ENCODE data around the gene RPLP2.

Gene RPLP2

GRCh38 chr11:794013-794765, 15.6 kb upstream of the RPLP2 start:
- H3K4me3 ChIP-seq (ENCODE audit: low read depth, low read length): no peak overlapping the region
- TF ChIP-seq, protein P1, sequence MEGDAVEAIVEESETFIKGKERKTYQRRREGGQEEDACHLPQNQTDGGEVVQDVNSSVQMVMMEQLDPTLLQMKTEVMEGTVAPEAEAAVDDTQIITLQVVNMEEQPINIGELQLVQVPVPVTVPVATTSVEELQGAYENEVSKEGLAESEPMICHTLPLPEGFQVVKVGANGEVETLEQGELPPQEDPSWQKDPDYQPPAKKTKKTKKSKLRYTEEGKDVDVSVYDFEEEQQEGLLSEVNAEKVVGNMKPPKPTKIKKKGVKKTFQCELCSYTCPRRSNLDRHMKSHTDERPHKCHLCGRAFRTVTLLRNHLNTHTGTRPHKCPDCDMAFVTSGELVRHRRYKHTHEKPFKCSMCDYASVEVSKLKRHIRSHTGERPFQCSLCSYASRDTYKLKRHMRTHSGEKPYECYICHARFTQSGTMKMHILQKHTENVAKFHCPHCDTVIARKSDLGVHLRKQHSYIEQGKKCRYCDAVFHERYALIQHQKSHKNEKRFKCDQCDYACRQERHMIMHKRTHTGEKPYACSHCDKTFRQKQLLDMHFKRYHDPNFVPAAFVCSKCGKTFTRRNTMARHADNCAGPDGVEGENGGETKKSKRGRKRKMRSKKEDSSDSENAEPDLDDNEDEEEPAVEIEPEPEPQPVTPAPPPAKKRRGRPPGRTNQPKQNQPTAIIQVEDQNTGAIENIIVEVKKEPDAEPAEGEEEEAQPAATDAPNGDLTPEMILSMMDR (IDR thresholded peaks at IDR 0.05; ENCODE audit: low read depth, low read length): no peak

GRCh38 chr11:794766-795633, 14.8 kb upstream of the RPLP2 start:
- H3K4me3 ChIP-seq (ENCODE audit: low read depth, low read length): peak overlapping the region; percentile 79
- TF ChIP-seq, protein P1 (IDR thresholded peaks at IDR 0.05; ENCODE audit: low read depth, low read length): no peak

DNA sequence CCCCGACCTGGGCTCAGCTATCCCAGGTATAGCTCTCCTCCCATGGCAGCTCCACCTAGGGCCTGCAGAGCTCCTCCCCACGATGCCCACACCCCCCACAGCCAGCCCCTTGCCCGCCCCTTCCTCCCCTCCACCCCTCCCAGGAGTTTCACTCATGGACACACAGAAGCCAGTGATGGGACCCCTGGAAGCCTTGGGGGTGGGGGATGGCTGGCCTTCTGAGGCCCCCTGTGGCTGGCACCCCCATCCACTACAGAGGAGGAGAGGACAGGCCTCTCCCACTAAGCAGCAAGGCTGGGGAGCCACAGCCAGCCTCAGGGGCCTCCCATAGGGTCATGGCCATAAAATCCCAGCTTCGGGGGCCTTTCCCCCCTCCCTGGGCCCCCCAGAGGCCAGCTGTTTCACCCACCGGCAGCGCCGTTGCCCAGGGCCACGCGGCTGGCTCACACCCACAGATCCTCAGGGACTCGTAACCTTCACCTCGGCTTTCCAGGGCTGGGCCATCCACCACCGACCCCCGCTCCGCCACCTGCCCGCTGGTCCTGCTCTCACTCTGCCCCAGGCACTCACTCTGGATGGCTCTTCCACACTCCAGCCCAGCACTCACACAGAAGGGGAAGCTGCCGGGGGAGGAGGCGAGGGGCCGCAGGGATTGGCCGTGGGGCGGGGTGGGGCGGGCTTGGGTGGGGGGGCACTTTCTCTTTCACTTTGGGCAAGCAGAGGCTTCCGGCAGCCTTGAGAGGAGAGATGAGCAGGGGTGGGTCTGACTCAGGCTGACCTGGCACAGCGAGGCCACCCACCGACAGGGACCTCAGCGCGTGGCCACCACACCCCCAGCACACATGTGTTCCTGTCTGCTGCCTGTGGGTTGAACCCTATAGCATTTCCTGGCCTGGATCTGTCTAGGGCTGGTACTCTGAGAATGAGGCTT, 13.9 kb upstream of the RPLP2 start:
- TF ChIP-seq, protein P1 (IDR thresholded peaks at IDR 0.05; ENCODE audit: low read depth, low read length): no peak

GRCh38 chr11:796565-797295, 13.0 kb upstream of the RPLP2 start:
- TF ChIP-seq, protein P1 (IDR thresholded peaks at IDR 0.05; ENCODE audit: low read depth, low read length): no peak
- H3K4me3 ChIP-seq (ENCODE audit: low read depth, low read length): peak overlapping the region; percentile 79

More for the DNA sequence above, 13.9 kb upstream of the RPLP2 start:
- peak overlapping the region; percentile 79 for H3K4me3 ChIP-seq (ENCODE audit: low read depth, low read length)

DNA sequence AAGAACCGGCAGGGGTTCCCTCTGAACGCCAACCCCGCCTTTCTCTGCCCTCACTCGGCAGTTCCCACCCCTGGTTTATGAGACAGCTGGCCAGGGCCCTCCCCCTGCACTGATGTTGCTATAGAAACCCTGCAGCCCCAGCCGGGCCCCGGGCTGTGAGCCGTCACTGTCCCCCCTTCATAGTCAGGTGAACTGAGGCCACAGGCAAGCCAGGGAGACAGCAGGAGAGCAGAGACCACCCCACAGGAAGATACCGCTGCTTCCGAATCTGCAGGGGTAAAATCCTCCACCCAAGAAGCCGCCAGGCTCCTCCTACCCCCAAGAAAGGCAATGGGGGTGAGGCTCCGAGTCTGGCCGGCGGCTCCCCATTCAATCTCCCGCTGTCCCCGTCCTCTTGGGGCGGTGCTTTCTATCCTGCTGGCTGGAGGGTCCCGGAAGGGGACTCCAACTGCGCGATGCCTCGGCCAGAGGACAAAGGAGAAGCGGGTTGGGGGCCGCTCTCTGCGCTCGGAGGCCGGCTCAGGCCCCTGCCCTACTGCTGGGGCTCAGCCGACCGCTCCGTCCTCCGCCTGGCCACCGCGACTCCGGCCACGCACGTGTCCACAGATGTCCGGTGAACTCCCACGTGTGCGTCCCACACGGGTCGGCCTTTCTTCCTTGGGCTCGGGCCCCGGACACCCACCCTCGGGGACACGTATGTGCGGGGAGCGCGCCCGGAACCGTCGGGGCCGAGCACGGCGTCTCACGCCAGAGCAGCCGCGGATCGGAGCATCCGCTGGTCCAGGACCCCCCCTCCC, 12.3 kb upstream of the RPLP2 start:
- peak overlapping the region; percentile 79 for H3K4me3 ChIP-seq (ENCODE audit: low read depth, low read length)
- TF ChIP-seq, protein P1 (IDR thresholded peaks at IDR 0.05; ENCODE audit: low read depth, low read length): no peak

Measured in WI38 (cell line).